ENCODE data around the gene SASH1.

SASH1 gene

DNA sequence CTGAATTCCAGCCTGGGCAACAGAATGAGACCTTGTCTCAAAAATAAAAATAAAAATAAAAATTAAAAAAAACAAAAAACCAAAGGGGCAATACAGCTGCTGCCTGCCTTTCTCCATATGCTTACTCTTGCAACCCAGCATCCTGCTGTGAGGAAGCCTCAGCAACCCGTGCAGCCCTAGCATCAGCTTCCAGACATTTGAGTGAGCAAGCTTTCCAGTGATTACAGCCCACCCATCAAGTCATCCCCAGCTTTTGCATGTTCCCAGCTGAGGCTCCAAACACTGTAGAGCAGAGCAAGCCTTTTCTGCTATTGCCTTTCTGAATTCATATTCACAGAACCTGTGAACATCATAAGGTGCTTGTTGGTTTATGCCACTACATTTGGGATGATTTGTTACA is 93.8 kb downstream of the SASH1 start:
- no peak for DNase-seq

DNA sequence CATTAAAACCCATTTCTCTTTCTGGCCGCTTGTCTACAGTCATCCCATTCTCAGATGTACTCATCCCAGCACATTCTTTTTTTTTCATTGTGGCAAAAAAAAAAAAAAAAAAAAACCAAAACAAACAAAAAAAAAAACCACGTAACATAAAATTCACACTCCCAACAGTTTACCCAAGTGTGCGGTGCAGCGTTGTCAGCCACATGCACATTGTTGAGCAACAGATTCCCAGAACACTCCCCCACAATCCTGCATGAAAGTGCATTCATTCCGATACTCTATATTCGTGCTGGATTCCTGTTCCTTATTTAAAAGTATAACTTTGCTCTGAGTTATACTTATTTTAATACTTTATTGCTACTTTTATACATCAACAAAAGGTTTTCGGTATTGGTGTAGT is 96.0 kb downstream of the SASH1 start:
- DNase-seq = no peak

DNA sequence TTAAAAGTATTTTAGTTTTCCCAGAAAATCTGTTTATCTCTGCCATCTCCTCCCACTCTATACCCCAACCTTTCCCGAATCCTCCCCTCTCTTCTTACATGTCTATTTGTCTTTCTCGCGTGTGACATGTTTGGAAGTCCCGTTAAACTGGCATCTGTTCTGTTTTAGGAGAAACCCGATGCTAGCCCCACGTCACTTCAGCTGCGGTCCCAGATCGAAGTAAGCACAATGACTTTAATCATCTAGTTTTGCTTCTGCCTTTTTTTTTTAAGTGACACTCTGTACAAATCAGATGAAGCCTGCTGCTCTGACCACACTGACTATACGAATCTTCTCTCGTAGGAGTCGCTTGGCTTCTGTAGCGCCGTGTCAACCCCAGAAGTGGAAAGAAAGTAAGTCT is 97.4 kb downstream of the SASH1 start:
- DNase-seq = no peak

DNA sequence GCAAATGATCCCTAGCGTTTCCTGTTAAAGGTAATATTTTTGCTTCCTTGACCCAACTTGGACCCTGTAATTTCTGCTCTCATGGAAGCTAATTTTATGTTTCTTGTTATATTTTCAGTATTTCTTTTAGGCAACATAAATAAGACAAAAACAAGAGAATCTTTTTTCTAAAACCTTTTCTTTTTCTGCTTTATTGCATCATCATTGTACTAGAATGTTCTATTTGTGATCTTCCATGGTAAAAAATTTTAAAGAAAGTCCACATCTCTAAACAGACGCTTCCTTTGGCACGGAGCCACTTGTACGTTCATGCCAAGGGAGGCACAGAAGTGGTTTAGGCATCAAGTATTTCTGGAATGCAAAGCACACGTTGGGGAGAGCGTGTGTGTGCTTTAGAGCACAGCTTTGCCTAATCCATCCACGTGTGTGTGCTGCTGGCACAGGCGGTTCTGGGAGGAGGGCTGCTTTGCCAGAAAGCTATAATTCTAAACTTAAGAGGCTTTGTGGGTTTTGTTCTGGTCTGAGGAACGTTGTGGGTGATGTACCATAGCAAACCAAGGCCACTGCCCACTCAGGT is 98.3 kb downstream of the SASH1 start:
- no peak for DNase-seq

DNA sequence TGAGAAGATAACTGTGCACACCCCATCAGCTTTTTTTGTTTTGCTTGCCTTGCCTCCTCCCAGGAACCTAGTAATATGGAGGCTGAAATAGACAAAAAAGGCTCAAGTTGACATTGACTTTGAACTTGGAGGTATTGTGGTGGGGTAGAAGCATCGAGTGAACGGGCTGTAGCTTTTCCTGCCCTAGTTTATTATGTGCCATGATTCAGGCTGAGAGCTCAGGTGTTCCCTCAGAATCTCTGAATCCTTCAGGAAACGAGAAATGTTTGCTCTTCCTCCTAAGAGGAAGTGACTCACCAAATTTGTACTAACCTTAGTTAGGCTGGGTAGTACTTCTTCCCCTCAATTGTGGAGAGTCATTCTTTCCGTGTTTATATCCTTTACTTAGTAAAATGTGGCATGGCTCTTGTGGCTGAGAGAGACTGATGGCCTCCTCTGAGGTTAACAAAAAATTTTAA is 98.8 kb downstream of the SASH1 start:
- no peak for DNase-seq

DNA sequence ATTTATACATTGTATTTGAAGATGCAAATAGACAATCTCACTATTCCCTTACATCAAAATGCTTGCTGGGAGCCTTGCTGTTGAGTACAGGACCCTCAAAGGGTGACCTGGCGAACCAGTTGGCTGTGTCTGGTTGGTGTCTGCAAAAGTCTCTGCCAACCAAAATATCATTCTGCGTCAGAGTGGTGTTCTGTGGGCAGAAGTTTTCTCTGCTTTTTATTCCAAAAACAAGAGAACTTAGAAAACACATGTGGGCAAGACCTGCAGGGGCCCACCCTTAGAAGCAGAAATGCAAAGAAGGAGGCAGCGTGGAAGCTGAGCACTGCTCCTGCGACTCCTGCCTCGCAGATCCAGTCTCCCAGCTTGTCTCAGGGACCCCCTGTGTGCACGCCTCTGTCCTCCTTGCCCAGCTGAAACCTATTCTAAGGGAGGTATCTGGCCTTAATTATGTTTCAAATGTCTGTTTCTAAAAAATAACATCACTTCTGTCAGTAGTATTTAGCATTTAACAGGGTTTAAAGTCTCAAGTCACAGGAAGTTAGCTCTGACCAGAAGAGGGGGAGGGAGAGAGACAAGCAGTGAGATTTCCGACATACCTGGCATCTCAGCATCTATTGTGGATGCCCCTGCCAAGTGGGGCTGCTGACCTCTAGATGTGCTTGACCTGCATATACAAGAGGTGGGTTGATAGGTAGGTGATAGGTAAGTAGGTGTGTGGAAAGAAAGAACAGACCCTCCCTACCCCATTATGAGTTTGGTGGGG is 101.3 kb downstream of the SASH1 start:
- DNase-seq = no peak

DNA sequence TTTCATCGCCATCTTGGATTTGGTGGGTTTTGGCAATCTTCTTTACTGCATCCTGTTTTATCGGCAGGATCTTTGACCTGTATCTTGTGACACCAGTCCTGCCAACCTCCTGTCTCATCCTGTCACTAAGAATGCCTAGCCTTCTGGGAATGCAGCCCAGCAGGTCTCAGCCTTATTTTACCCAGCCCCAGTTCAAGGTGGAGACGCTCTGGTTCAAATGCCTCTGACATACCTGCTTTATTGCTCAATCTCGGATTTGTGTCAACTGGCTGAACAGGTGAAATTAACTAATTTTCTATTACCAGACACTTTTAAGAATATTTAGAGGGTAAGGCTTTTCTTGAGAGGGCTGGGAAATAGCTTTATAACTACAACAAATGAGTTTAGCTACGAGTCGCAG is 102.5 kb downstream of the SASH1 start:
- no peak for DNase-seq

DNA sequence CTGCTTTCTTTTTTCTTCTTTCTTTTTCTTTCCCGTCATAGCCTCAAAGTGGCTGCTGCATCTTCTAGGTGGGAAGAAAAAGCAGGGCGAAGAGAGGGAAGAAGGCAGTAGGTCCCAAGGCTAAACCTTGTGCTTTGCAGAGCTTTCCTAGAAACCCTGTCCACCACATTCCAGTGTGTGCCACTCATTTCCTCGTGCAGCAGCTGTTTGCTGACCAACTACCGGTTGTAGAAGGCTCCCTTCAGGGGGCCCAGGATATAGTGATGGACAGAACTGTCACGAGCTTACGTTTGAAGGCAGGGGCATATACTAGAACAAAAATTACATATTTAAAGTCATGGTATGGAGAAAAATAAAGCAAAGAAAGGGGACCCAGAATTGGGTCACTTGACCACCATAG is 103.0 kb downstream of the SASH1 start:
- DNase-seq = no peak

DNA sequence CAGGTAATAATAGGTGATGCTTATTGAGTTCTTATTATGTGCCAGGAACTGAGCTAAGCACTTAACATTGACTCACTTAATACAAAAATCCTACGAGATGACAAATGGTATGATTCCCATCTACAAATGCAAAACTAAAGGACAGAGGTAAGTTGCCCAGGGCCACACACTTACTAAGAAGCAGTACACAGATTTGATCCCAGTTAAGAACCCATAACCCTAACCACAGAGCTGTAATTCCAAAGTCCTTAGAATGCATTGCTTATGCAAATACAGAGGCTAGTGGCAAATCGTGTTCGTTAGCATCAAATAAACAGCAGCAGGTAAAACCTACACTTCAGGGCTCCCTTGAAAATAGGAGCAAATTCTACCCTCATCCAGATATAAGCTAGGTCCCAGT is 104.0 kb downstream of the SASH1 start:
- DNase-seq = no peak

DNA sequence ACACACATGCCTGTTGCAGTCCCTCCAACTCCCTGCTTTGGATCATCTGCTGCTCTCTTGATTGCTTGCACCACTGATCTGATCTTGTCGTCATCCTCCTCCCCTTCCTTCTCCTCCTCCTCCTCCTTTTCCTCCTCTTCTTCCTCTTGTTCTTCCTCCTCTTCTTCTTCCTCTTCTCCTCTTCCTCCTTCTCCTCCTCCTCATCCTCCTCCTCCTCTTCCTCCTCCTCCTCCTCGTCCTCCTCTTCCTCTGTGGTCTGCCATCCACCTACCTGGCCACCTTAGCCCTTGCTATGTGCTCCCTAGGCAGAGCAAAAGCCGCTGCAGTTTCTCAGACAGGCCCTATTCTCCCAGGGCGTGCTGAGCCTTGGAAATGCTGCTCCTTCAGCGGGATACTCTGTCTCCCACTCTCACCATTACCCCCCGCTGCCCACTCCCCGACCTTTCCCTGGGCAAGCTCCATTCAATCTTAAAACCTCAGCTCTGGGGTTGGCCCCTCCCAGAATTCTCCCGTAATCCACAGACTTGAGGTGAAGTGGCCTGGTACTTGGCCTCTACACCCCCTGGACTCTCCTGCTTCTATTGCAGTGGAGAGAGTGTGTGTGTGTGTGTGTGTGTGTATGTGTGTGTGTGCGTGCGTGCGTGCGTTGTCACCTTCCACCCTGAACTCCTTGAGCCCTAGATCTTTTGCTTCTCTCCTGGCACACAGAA is 105.0 kb downstream of the SASH1 start:
- no peak for DNase-seq

DNA sequence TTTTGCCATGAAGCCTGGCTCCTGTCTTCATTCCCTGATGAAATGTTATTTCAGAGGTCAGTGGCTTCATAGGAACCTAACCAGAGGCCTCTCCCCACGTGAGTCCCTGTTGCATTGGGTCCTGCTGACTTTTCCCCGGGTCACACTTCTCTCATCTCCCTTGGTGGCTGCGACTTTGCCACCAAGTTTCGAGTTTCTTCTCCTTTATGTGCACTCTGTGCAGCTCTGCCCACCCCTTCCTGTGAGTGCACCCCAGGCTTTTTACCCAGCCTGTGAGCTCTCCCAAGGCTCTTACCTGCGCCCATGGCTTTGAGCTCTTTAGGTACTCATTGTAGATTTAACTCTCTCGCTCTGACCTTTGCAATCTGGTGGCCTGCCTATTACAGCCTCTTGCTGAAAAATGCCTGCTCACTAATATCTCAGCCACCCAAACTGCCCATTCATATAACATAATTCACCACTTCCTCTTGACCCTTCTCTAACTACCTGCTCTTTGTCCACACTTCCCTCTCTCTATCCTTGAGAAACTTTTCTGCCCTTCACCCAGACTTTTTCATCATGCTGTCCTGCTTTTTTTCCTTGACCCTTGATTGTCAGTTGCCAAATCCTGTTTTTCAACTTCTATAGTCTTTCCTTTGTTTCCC is 105.9 kb downstream of the SASH1 start:
- DNase-seq = no peak

DNA sequence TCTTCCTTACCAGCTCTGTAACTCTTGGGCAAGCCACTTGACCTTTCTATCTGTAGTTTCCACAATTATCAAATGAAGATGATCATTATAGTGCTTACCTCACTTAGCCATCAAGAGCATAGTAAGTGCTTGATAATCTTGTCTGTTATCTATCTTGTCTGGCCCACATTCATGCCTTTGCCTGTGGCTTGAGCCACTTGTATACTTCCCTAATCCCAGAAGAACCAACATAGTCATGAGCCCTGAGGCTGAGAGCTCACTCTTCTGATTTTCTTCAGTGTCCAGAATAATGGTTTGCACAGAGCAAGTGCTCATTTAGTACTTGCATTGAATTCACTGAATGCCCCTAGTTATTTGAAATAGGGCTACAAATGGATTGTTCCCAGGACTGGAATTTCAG is 108.2 kb downstream of the SASH1 start:
- no peak for DNase-seq

DNA sequence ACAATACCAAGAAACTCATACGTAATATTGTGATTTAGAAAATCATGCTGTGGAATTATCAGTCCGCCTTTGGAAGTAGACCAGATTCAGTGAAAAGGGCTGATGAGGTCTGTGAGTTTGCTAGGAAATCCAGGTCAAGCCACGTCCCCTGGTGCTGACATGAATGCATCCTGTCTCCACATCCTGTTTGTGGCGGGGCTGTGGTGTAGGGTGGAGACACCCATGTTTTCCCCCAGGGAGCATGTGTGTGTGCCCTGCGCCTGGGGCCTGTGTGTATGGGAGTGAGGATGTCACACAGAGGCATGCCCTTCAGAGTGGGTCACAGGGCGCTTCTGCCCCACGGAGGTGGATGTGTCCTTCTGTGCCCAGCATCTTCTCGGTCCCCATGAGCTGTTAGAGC is 109.1 kb downstream of the SASH1 start:
- DNase-seq = no peak

DNA sequence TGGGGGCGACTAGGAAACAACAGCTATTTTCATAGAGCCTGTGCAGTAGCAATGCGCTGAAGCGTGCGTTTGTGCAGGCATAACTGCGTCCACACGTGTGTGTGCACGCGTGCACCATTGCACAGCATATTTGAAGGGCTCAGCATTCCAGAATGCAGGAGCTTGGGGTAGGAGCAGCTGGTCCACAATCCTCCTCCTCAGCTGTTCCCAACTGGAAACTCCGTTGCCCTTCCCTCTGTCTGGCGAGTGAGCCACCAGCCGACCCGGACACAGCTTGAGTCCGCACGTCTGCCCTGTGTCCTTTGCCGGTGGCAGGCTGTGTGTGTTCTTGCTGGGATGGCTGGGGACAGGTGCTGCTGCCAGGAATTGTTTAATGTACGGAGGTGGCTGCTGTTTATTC is 110.2 kb downstream of the SASH1 start:
- DNase-seq = no peak

DNA sequence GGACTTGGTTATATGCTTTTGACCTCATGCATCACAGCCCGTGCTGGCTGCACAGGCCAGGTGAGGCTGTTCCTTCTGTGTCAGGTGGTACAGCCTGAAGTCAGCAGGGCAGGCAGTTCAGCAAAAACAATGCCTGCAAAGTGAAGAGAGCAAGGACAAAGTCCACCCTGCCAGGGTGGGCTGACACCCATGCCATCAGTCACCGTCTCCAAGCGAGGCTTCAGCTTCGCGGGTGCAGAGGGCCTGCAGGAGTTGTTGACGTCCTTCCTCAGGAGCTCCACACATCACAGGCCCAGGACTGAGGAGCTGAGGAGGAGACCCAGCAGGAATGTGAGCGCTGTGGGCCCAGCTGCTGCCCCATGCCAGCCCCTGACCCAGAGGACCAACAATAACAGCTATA is 111.3 kb downstream of the SASH1 start:
- DNase-seq = no peak

DNA sequence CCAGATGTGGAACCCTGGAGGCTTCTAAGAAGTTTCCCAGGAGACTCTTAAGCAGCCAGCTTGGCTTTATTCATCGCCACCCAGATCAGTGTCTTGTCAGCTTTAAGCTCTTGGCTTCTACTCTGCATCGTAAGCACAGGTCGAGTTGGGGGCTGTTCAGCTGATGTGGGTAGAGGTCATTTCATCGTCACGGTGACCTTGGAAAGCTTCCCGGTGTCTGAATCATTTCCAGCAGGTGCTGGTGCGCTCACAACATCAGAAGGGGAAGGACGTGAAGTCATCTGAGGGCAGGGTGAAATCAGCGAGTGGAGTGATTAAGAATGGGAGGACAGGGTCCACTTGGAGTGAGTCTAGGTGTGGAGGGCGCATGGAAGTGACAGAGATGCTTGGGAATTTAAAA is 112.6 kb downstream of the SASH1 start:
- no peak for DNase-seq

DNA sequence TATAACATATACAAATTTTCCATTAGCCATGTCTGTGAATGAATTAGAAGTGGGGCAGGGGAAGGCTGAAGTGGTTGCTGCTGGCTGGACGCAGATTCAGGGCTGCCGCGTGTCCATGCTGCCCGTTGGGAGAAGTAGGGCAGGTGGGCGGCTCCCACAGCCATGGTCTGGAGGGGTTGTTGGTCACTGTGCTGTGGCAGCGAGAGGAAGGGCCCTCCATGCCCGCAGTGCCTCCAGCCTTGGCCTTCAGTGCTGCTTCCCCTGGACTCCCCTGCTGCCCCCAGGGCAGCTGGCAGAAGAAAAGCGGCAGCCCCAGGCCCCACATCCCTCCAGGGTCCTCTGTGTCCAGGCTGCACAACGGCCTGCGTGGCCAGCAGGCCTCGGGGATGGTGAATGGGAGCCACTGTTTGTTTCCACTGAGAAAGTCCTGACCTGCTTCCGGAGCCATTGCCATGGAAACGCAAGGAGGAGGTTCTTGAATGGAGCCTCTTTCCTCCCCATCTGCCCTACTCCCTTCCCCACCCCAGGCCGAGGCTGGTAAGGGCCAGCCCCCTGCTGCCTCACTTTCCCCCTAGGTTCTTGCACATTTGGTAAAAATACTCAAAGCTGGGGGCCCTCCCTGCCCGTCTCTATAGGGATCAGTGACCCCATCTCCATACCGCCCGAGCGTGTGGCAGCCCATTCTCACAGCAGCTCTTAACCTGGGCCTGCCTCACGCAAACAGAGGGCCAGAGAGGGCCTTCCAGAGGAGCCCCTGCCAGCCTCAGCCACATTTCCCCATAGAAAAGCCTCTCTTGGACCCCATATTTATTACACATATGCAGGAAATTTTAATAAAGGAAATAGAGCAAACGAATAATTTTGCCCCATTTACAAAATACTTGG is 113.3 kb downstream of the SASH1 start:
- no peak for DNase-seq

DNA sequence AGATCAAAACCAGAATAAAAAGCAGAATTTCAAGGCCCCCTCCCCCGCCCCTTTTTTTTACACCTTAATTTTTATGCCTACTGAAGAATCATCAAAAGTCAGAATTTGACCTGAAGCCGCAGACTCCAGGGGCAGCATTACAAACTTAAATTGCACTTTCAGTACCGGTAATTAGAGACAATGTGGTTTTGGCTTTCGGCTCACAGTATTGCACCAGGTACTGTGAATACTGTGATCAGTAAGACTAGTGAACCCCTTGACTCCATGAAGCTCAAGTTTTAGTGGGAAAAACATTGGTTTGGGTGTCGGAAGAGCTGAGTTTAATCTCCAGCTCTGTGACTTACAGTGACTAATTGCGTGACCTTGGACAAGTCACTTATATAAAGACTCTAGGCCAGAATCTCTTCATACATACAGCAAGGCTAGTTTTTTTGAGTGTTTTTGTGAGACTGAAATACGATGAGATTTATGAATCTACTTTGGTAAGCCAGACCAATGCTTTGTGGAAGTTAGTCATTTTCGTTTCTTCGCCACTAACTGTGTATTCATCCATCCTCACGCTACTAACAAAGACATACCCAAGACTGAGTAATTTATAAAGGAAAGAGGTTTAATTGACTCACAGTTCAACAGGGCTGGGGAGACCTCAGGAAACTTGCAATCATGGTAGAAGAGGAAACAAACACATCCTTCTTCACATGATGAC is 114.7 kb downstream of the SASH1 start:
- DNase-seq = no peak

DNA sequence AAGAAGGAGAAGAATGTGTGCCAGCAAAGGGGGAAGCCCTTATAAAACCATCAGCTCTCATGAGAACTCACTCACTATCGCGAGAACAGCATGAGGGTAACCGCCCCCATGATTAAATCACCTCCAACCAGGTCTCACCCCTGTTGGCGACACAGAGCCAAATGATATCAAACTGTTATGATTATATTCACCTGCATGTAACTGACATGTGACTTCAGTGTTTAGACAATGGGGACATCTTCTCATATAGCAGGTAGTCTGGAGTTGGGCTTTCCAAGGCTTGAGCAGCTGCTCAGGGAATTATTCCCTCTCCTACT is 115.2 kb downstream of the SASH1 start:
- DNase-seq = no peak

DNA sequence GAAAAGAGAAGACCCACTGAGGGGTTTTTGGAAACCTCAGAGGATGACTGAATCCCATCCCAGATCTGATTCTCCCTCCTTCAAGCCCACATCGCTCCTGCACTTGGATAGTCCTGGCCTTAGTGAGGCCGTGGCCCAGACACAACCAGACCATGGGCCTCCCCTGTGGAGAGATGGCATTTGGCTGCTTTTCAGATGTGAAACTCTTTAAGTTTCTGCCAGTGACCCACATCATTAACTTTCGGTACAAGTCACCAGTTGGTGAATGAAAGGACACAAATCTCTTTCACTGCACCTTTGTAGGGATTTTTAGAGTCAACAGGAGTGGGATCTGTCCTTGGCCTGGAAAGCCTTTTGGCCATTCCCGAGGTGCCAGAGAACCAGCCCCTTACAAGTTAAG is 116.6 kb downstream of the SASH1 start:
- no peak for DNase-seq

DNA sequence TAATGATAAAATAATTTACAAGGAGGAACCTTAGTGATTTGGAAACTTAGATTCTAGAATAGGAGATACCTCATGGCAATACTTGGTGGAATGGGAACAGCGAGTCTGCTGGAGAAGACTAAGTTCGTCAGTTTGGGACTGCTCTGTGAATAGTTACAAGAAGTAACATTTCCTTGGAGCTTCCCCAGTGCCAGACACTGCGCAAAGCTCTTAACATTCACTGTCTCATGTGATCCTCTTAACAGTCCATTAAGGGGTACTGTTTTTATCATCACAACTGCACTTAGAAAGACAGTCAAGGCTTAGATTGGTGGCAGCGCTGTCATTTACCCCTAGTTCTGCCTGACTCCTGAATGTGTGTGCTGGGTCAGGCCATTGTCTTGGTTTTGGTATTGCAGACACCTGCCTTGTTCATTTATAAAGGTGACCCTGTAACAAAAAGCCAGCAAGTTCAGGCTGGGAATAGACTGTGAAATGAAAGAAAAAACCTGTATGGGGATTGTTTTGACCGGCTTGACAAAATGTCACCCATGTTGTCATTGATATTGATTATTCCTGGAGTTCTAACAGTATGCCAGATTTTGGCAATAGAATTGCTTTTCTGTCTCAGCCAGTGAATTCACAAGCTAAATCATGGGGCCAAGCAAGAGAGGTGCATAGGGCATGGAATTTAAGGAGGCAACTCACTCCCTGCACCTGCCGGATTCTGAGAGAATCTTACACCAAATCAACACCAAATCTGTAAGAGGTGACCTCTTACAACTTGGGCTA is 118.4 kb downstream of the SASH1 start:
- no peak for DNase-seq
